ENCODE data around the gene ELOVL1. TPM values are rescaled to one million over a fixed set of nuclear protein-coding genes. Genes with fewer than 3 reads are reported as not detected.

The ELOVL1 gene
- total and polyA plus RNA-seq, 12 donors = 24.9 to 242 (median 67.2) TPM

DNA sequence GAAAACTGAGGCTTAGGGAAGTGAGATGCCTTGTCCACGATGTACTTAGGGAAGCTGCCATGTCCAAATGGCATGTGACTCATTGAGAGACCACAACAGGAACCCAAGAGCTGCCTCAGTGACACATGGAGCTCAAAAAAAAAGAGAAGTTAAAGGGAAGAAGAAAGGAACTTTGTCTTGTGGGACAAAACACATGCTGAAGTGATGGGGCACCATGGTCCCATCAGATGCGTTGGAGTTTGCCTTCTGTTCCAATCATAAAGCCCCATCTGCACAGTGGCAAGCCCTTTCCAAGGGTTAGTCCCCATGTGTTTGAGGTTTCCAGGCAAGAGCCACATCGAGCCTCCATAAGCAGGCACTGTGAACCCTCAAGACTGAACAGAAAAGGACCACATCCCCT, 13.8 kb upstream of the ELOVL1 start:
- Histone ChIP-seq H3K27ac (peak overlapping the region in 1 of 5 donors; percentile 61), H3K36me3 (replicated peaks in 1 of 2) (peaks cover 0 to 46% of the 10 kb centered on the region in 2 donors), H3K9me3 (replicated peaks in 1 of 3) (no peaks in the 10 kb centered on the region), H3K4me3 (no peak overlapping the region), H3K27me3 (no peaks in the 10 kb centered on the region), H3K4me1 (replicated peaks in 1 of 2) (peaks cover 0 to 12% of the 10 kb centered on the region in 2 donors)
- intact Hi-C loops (cut with DNase I) = no loop called here
- peak in 2 of 7 donors; percentile 32 to 35 for DNase-seq
- 67 to 78% (median 69%) methylated on average over 3 of the region's 3 CpGs for WGBS, 4 donors
- TF ChIP-seq POLR2A (IDR thresholded peaks at IDR 0.05) (no peak), CTCF (IDR thresholded peaks at IDR 0.05) (no peak)

- H3K4me1 ChIP-seq (replicated peaks in 1 of 2) = peaks cover 0 to 12% of the 10 kb centered on the region in 2 donors
- intact Hi-C loops (cut with DNase I) = no loop called here
- DNase-seq = no peak
- H3K36me3 ChIP-seq (replicated peaks in 1 of 2) = peaks cover 0 to 25% of the 10 kb centered on the region in 2 donors
- 93 to 100% (median 99%) methylated on average over 1 of the region's 1 CpG for WGBS, 4 donors
- H3K27ac ChIP-seq = no peak overlapping the region
- TF ChIP-seq POLR2A (IDR thresholded peaks at IDR 0.05) = no peak
- TF ChIP-seq CTCF (IDR thresholded peaks at IDR 0.05) = no peak
- no peaks in the 10 kb centered on the region for H3K9me3 ChIP-seq (replicated peaks in 1 of 3)
- no peaks in the 10 kb centered on the region for H3K27me3 ChIP-seq
- no peak overlapping the region for H3K4me3 ChIP-seq
Measured at GRCh38 chr1:43379476-43379875, 11.7 kb upstream of the ELOVL1 start.

DNA sequence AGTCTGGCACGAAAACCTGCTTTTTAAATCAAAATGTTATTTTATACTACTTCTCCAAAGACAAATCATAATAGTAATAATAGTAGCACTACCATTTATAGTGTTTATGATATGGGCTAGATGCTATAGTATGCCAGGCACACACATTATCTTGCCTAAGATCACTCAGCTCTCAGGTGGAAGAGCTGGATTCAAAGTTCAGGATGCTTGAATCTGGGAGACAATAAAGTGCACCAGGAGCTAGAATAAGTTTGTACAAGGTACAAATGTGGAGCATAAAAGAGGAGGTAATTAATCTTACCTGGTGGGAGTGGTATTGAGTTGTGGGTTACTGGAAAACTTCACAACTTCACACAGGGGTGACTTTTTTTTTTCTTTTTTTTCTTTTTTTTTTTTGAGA, 10.0 kb upstream of the ELOVL1 start:
- intact Hi-C loops (cut with DNase I) = no loop called here
- WGBS, 4 donors = 83 to 100% (median 87%) methylated on average over 1 of the region's 1 CpG
- peaks cover 0 to 8% of the 10 kb centered on the region in 2 donors for H3K36me3 ChIP-seq (replicated peaks in 1 of 2)

DNA sequence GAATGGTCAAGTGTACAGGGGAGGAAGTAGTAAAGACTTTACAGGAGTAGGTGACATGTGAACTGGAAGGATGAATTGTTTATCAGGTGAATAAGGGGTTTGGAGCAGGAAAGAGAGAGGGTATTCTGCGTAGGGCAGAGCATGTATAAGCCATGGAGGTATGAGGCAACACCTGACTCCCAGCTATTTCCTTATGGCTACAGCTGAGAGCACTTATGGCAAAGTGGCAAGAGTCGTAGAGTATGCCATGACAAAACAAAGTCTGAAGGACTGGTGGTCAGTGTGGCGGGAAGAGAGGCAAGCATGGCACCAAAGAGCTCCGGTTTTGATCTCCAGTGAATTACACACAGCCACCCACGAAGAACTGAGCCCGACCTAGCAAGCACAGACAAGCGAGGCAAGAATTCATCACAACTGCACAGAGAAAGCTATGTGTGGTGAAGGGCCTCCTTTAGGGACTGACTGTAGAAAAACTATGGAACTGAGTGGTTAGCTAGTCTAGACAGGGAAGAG, 9.0 kb upstream of the ELOVL1 start:
- H3K36me3 ChIP-seq (replicated peaks in 1 of 2) = peaks cover 0 to 4% of the 10 kb centered on the region in 2 donors
- intact Hi-C loops (cut with DNase I) = no loop called here
- no peak for TF ChIP-seq POLR2A (IDR thresholded peaks at IDR 0.05)
- no peak for TF ChIP-seq CTCF (IDR thresholded peaks at IDR 0.05)
- no peak overlapping the region for H3K4me3 ChIP-seq
- 84 to 96% (median 93%) methylated on average over 7 of the region's 7 CpGs for WGBS, 4 donors
- no peaks in the 10 kb centered on the region for H3K27me3 ChIP-seq
- no peak for DNase-seq
- no peak overlapping the region for H3K27ac ChIP-seq
- H3K9me3 ChIP-seq (replicated peaks in 1 of 3) = no peaks in the 10 kb centered on the region
- H3K4me1 ChIP-seq (replicated peaks in 1 of 2) = peaks cover 0 to 16% of the 10 kb centered on the region in 2 donors

More for the DNA sequence above, 10.0 kb upstream of the ELOVL1 start:
- H3K4me3 ChIP-seq = no peak overlapping the region
- no peaks in the 10 kb centered on the region for H3K9me3 ChIP-seq (replicated peaks in 1 of 3)
- H3K4me1 ChIP-seq (replicated peaks in 1 of 2) = peaks cover 0 to 24% of the 10 kb centered on the region in 2 donors
- no peaks in the 10 kb centered on the region for H3K27me3 ChIP-seq
- no peak for TF ChIP-seq CTCF (IDR thresholded peaks at IDR 0.05)
- no peak for DNase-seq
- H3K27ac ChIP-seq = no peak overlapping the region
